GM20000 (cell line): ENCODE data around the gene C1orf159.

Source experiments
- DNase-seq: peaks from one replicate; pipeline ENCODE4 v3.0.0; 2012; ENCODE audit warnings: low spot score
- TF ChIP-seq, protein P1 (sequence below): IDR thresholded peaks from 2 replicates; pipeline ENCODE4 v1.5.1; 2012; ENCODE audit warnings: mild to moderate bottlenecking, control low read depth; ENCODE audit errors: extremely low read depth, missing control alignments

The C1orf159 gene

GRCh38 chr1:1130206-1131120 lies 14.6 kb upstream of the C1orf159 start:
- TF ChIP-seq, protein P1, sequence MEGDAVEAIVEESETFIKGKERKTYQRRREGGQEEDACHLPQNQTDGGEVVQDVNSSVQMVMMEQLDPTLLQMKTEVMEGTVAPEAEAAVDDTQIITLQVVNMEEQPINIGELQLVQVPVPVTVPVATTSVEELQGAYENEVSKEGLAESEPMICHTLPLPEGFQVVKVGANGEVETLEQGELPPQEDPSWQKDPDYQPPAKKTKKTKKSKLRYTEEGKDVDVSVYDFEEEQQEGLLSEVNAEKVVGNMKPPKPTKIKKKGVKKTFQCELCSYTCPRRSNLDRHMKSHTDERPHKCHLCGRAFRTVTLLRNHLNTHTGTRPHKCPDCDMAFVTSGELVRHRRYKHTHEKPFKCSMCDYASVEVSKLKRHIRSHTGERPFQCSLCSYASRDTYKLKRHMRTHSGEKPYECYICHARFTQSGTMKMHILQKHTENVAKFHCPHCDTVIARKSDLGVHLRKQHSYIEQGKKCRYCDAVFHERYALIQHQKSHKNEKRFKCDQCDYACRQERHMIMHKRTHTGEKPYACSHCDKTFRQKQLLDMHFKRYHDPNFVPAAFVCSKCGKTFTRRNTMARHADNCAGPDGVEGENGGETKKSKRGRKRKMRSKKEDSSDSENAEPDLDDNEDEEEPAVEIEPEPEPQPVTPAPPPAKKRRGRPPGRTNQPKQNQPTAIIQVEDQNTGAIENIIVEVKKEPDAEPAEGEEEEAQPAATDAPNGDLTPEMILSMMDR, result no peak
- DNase-seq, result no peak

DNA sequence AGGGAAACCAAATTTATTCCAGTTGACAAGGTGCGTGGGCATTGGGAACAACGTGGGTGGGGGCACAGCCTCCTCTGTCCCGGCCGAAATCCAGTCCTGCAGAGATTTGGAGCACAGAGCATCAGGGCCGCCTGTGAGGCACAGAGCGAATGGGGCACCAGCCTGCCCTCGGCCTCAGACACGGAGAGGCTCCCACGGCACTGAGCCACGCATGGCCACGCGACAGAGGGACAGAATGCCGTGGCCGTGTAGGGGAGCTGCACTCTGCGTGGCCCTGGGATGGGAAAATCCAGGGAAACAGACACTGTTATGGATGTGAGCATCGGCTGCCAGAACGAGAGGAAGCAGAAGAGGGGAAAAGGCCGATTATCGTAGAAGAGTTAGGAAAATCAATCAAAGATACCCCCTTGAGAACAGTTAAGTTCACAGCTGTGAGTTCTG lies 13.5 kb upstream of the C1orf159 start:
- DNase-seq, result no peak
- TF ChIP-seq, protein P1, result no peak

- no peak for DNase-seq
- TF ChIP-seq, protein P1, result no peak
Measured at GRCh38 chr1:1128454-1129139, 12.7 kb upstream of the C1orf159 start.

GRCh38 chr1:1127551-1128451 lies 11.9 kb upstream of the C1orf159 start:
- TF ChIP-seq, protein P1, result no peak
- no peak for DNase-seq

DNA sequence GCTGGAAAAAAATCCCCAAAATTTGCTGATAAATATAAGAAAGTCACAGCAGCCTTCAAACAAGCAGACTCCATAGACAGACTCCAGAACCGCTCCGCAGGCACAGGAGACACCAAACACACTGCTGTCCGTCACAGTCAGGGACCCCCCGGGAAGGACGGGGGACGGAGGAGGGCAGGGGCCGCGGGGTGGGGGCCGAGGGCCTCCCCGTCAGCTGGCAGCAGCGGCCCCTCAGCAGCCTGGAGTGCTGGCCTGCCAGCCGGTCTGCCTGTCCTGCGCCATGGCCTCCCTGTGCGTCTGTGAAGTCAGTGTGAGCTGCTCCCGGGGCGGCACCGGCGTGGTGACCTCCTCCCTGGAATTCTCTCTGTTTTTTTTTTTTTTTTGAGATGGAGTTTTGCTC lies 10.1 kb upstream of the C1orf159 start:
- TF ChIP-seq, protein P1, result no peak
- no peak for DNase-seq

DNA sequence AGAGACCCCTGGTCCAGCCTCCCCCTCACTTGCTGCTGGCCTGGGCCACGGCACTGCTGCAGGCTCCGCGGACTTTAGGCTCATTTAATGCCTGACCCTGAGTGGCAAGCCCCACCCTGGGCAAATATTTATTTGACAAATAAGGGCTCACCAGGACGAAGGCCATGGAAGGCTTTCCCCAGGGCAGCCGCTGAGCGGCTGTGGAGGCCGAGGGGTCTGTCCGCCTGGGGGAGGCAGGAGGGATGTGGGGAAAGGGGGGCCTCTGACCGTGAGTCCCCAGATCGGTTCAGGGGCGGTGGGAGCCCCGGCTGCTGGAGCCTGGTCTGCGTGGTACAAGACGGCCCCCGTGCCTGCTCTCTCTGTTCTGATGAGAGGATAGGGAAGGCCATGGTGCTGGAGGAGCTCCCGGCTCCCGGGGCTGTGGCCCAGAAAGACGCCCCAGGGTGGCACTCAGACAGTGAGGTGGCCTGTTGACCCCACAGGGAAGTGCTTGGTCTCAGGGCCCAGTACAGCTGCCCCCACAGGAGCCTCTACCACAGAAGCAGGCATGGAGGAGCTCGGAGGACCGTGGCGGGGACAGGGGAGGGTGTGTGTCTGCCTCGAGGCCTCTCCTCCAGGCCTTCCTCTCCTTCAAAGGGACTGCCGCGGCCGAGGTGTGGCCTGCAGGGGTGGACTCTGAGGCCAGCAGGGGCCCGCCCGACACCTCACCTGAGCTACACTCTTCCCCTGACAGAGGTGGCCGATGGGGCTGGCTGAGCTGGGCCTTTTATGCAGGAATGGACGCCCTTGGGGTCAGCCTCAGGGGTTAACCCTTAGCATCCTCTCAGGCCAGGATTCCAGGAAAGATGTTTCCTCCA lies 9.1 kb upstream of the C1orf159 start:
- no peak for DNase-seq
- TF ChIP-seq, protein P1, result no peak
